H1 (cell line): Measurements from ENCODE around the gene CAT. TPM values are rescaled to one million over a fixed set of nuclear protein-coding genes. Genes with fewer than 3 reads are reported as not detected.

ENCODE experiments used
- CTCF ChIA-PET: fragments of 300-600 bp; sonication (Branson Sonifier 250); formaldehyde crosslinking; loops from one replicate; lab custom pipeline; 2021; ENCODE audit not compliant: partially characterized antibody; lab: Charles Lee
- POLR2A ChIA-PET: fragments of 300-600 bp; sonication (Branson Sonifier 250); formaldehyde crosslinking; loops from one replicate; lab custom pipeline; 2021; ENCODE audit warnings: inconsistent platforms; ENCODE audit not compliant: partially characterized antibody; lab: Charles Lee
- DNase-seq, 2 experiments: peaks; one replicate each; pipeline versions ENCODE4 v3.0.0 to v3.0.0-alpha.2; 2010 to 2022; ENCODE audit warnings: low spot score in 2 of 2, low read depth in 1 of 2, mixed read lengths in 1 of 2
- FAIRE-seq: peaks from 2 replicates; lab custom pipeline; 2011; peaks lifted over from hg19 to GRCh38; lab: Jason Lieb, UNC
- H2AFZ ChIP-seq: 2 replicates; pipeline ENCODE4 v1.8.1; 2012; ENCODE audit warnings: low read length, inconsistent platforms
- H2AK5ac ChIP-seq: 2 replicates; pipeline ENCODE4 v1.6.1; 2013; ENCODE audit warnings: low read depth, low read length
- H2BK120ac ChIP-seq: replicated peaks from 2 replicates; pipeline ENCODE3; 2013; ENCODE audit warnings: low read depth, low read length, inconsistent platforms
- H2BK12ac ChIP-seq: 2 replicates; pipeline ENCODE4 v1.6.1; 2013; ENCODE audit warnings: low read depth, low read length
- H2BK15ac ChIP-seq: 2 replicates; pipeline ENCODE4 v1.6.1; 2013; ENCODE audit warnings: low read length
- H2BK20ac ChIP-seq: 2 replicates; pipeline ENCODE4 v1.6.1; 2013; ENCODE audit warnings: low read length
- H2BK5ac ChIP-seq: 2 replicates; pipeline ENCODE4 v1.6.1; 2013; ENCODE audit warnings: low read depth, low read length
- H3K14ac ChIP-seq: 2 replicates; pipeline ENCODE4 v1.6.1; 2013; ENCODE audit warnings: inconsistent platforms; ENCODE audit not compliant: insufficient read length
- H3K18ac ChIP-seq: 2 replicates; pipeline ENCODE4 v1.6.1; 2013; ENCODE audit warnings: low read length; ENCODE audit errors: extremely low read depth
- H3K23ac ChIP-seq: 2 replicates; pipeline ENCODE4 v1.6.1; 2013; ENCODE audit warnings: inconsistent platforms; ENCODE audit not compliant: insufficient read length
- H3K23me2 ChIP-seq: 2 replicates; pipeline ENCODE4 v1.6.1; 2013; ENCODE audit warnings: low read depth, low read length
- H3K27ac ChIP-seq: 2 replicates; pipeline ENCODE4 v1.6.1; 2011; ENCODE audit warnings: low read depth, low read length, inconsistent platforms
- H3K27me3 ChIP-seq, 4 experiments: replicated peaks in 1 of 4; 1 replicate in 1 of 4; 2 replicates in 3 of 4; pipeline versions ENCODE4 v1.6.1 to v1.8.1; 2011 to 2013; ENCODE audit warnings: low read length in 3 of 4, mild to moderate bottlenecking in 3 of 4, inconsistent platforms in 2 of 4, mixed read lengths in 2 of 4, moderate library complexity in 1 of 4; ENCODE audit not compliant: control insufficient read depth in 3 of 4, insufficient read depth in 3 of 4; ENCODE audit errors: extremely low read depth in 1 of 4
- H3K36me3 ChIP-seq, 4 experiments: 2 replicates each; pipeline versions ENCODE4 v1.6.1 to v1.8.1; 2011 to 2013; ENCODE audit warnings: mild to moderate bottlenecking in 4 of 4, low read length in 3 of 4, moderate library complexity in 2 of 4, control low read depth in 1 of 4, inconsistent platforms in 1 of 4; ENCODE audit not compliant: insufficient read depth in 4 of 4, control insufficient read depth in 2 of 4
- H3K4ac ChIP-seq: replicated peaks from 2 replicates; pipeline ENCODE3; 2013; ENCODE audit warnings: low read length, low read depth, mixed read lengths, inconsistent platforms; ENCODE audit not compliant: insufficient read length
- H3K4me1 ChIP-seq, 4 experiments: replicated peaks in 1 of 4; 1 replicate in 1 of 4; 2 replicates in 3 of 4; pipeline versions ENCODE4 v1.6.1 to v1.8.1; 2011 to 2013; ENCODE audit warnings: low read length in 3 of 4, inconsistent platforms in 2 of 4, mixed read lengths in 1 of 4; ENCODE audit not compliant: insufficient read depth in 4 of 4, control insufficient read depth in 3 of 4
- H3K4me2 ChIP-seq, 2 experiments: 2 replicates each; pipeline versions ENCODE4 v1.6.1 to v1.8.1; 2011 to 2013; ENCODE audit warnings: low read depth in 2 of 2, low read length in 2 of 2, control low read depth in 1 of 2, inconsistent platforms in 1 of 2, mild to moderate bottlenecking in 1 of 2; ENCODE audit not compliant: insufficient read depth in 1 of 2
- H3K4me3 ChIP-seq, 4 experiments: fragments of 200-600, 300-600 bp in 1 of 4; sonication (generic), shearing (Covaris generic), sonication (Bioruptor Twin) in 1 of 4; 2 replicates each; pipeline versions ENCODE4 v1.5.1 to v1.8.1; 2011 to 2016; ENCODE audit warnings: low read length in 4 of 4, low read depth in 3 of 4, control low read depth in 2 of 4, inconsistent platforms in 2 of 4, mild to moderate bottlenecking in 2 of 4, mixed read lengths in 1 of 4, moderate library complexity in 1 of 4; ENCODE audit not compliant: insufficient read depth in 2 of 4; ENCODE audit errors: extremely low read depth in 1 of 4
- H3K56ac ChIP-seq: replicated peaks from 2 replicates; pipeline ENCODE3; 2013; ENCODE audit warnings: low read depth, mild to moderate bottlenecking, mixed read lengths, low read length, inconsistent platforms; ENCODE audit not compliant: insufficient read length
- H3K79me1 ChIP-seq: 2 replicates; pipeline ENCODE4 v1.6.1; 2013; ENCODE audit warnings: low read depth, low read length, control low read depth
- H3K79me2 ChIP-seq, 2 experiments: 2 replicates each; pipeline versions ENCODE4 v1.6.1 to v1.8.1; 2012 to 2013; ENCODE audit warnings: low read length in 2 of 2, mild to moderate bottlenecking in 2 of 2, inconsistent platforms in 1 of 2; ENCODE audit not compliant: insufficient read depth in 2 of 2, control insufficient read depth in 1 of 2
- H3K9ac ChIP-seq, 4 experiments: replicated peaks in 1 of 4; 1 replicate in 1 of 4; 2 replicates in 3 of 4; pipeline versions ENCODE4 v1.6.1 to v1.8.1; 2011 to 2013; ENCODE audit warnings: low read depth in 3 of 4, low read length in 3 of 4, control low read depth in 2 of 4, mild to moderate bottlenecking in 2 of 4, moderate library complexity in 2 of 4, inconsistent platforms in 1 of 4; ENCODE audit errors: extremely low read depth in 1 of 4
- H3K9me3 ChIP-seq, 2 experiments: 2 replicates each; pipeline versions ENCODE4 v1.6.1 to v1.8.1; 2012 to 2013; ENCODE audit warnings: mild to moderate bottlenecking in 2 of 2, moderate library complexity in 2 of 2, control low read depth in 1 of 2, inconsistent platforms in 1 of 2, low read depth in 1 of 2, low read length in 1 of 2, mixed read lengths in 1 of 2; ENCODE audit not compliant: insufficient read depth in 2 of 2
- H4K20me1 ChIP-seq, 2 experiments: replicated peaks in 1 of 2; 2 replicates each; pipeline versions ENCODE3 to v1.8.1; 2011 to 2013; ENCODE audit warnings: inconsistent platforms in 2 of 2, low read length in 2 of 2, mild to moderate bottlenecking in 1 of 2; ENCODE audit not compliant: insufficient read depth in 2 of 2, control insufficient read depth in 1 of 2
- H4K5ac ChIP-seq: 2 replicates; pipeline ENCODE4 v1.6.1; 2013; ENCODE audit warnings: low read length, low read depth, mixed read lengths, inconsistent platforms; ENCODE audit not compliant: insufficient read length
- H4K8ac ChIP-seq: 2 replicates; pipeline ENCODE4 v1.8.0; 2013; ENCODE audit warnings: mild to moderate bottlenecking, moderate library complexity, low read length, inconsistent platforms; ENCODE audit not compliant: insufficient read depth; ENCODE audit errors: extremely low read depth
- H4K91ac ChIP-seq: replicated peaks from 2 replicates; pipeline ENCODE3; 2013; ENCODE audit warnings: low read length, mixed read lengths, inconsistent platforms; ENCODE audit not compliant: insufficient read length
- BACH1 ChIP-seq: IDR thresholded peaks from 2 replicates; pipeline ENCODE4 v1.6.1; 2012; ENCODE audit warnings: low read length, improper control_type of control experiment
- BRCA1 ChIP-seq: IDR thresholded peaks from 2 replicates; pipeline ENCODE4 v1.6.1; 2012; ENCODE audit warnings: low read depth, low read length, improper control_type of control experiment
- CBX8 ChIP-seq: fragments of 300-800, 300-1000 bp; sonication (generic); IDR thresholded peaks from 2 replicates; pipeline ENCODE4 v1.7.1; 2016; ENCODE audit warnings: low read depth, low read length, borderline replicate concordance
- CEBPB ChIP-seq: IDR thresholded peaks from 2 replicates; pipeline ENCODE4 v1.6.1; 2012; ENCODE audit warnings: low read depth, low read length
- EGR1 ChIP-seq: IDR thresholded peaks from 2 replicates; pipeline ENCODE4 v1.6.1; 2011; ENCODE audit warnings: low read depth, low read length, borderline replicate concordance
- FOSL1 ChIP-seq: IDR thresholded peaks from 2 replicates; pipeline ENCODE4 v1.6.1; 2011; ENCODE audit warnings: mild to moderate bottlenecking, low read depth, low read length, moderate library complexity; ENCODE audit not compliant: insufficient read depth
- HDAC6 ChIP-seq: IDR thresholded peaks from one replicate; pipeline ENCODE4 v1.7.1; 2012; ENCODE audit warnings: low read depth, mild to moderate bottlenecking, inconsistent platforms, low read length, moderate library complexity
- POLR2AphosphoS5 ChIP-seq: IDR thresholded peaks from 2 replicates; pipeline ENCODE4 v1.6.1; 2011; ENCODE audit warnings: low read depth, low read length
- SP4 ChIP-seq: IDR thresholded peaks from 2 replicates; pipeline ENCODE4 v1.6.1; 2012; ENCODE audit warnings: low read length, inconsistent platforms
- SUZ12 ChIP-seq: fragments of 200-600 bp; sonication (generic); IDR thresholded peaks from 2 replicates; pipeline ENCODE4 v1.6.1; 2012; ENCODE audit warnings: mild to moderate bottlenecking, inconsistent platforms, low read length, moderate library complexity, mixed read lengths
- WGBS, 2 experiments: shearing (Covaris generic) in 1 of 2; methylation state at CpG; one replicate each; pipeline versions ENCODE4 v1.1.6 to v1.1.7; 2013 to 2015; ENCODE audit warnings: low lambda C conversion rate in 2 of 2, mixed read lengths in 2 of 2, inconsistent platforms in 1 of 2, low coverage in 1 of 2, missing lambda C conversion rate in 1 of 2; ENCODE audit not compliant: insufficient replicate concordance in 2 of 2, insufficient coverage in 1 of 2, insufficient read length in 1 of 2; ENCODE audit errors: extremely low coverage in 1 of 2, missing lambda C conversion rate in 1 of 2; 5-methylcytosine and 5-hydroxymethylcytosine counted together
- polyA plus RNA-seq, 7 experiments: library from polyadenylated mRNA; depleted of rRNA in 3 of 7; stranded (reverse) in 5 of 7; unstranded in 2 of 7; fragments of >200 nt in 5 of 7; fragments of 200-250 nt in 2 of 7; gene quantifications; 1 replicate in 5 of 7; 2 replicates in 1 of 7; 4 replicates in 1 of 7; pipeline versions ENCODE4 v1.2.1 to v1.2.3, GENCODE V29; 2011 to 2013; ENCODE audit warnings: missing spikeins in 2 of 7, mixed read lengths in 2 of 7
- total RNA-seq: library from RNA; stranded (reverse); fragmentation: NEBNext Ultra II Directional; extraction: Animal tissue kit (Norgen Biotek cat#: 25700); gene quantifications from 2 replicates; pipeline ENCODE4 v1.2.1, GENCODE V29; 2021
- TF ChIP-seq, protein P1 (sequence below): IDR thresholded peaks from 2 replicates; pipeline ENCODE4 v1.6.1; 2012; ENCODE audit warnings: low read length, inconsistent platforms
- TF ChIP-seq, protein P2 (sequence below): IDR thresholded peaks from 2 replicates; pipeline ENCODE4 v1.6.1; 2011; ENCODE audit warnings: low read depth, mild to moderate bottlenecking, low read length; ENCODE audit not compliant: insufficient read depth

CAT gene
- total and polyA plus RNA-seq, 2 of the 8 experiments (the other 6 are each of a cell fraction or from before 2014, with no cell fraction given), result 9.6 to 15.0 TPM

DNA sequence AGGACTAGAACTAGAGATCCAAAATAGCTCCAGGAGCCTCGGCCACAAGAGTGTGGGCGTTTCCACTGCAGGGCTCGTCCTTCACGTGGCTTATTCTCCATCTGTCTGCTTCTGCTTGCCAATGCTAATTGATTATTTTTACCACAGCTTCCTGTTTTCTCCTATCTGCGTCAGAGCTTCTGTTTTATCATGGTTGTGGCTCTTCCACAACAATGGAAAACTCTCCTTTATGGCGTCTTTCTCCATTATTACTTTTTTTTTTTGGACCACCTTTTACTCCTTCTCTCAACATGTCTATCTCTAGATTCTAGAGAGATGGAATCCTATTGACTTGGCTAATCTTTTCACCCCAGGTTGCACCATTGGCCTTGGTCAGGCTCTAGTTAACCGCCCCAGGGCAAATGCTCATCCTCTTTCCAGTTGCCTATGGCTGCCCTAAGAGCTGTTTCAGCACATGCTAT is 25.9 kb downstream of the CAT start:
- Histone ChIP-seq H3K79me1 (no peaks in the 10 kb centered on the region), H2AK5ac (no peak overlapping the region), H3K18ac (no peak overlapping the region), H3K9ac (no peak overlapping the region), H2BK20ac (no peak overlapping the region), H4K8ac (no peak overlapping the region), H3K9me3 (peaks cover 12% of the 10 kb centered on the region in 2 experiments; a peak in 2 of 4 replicates), H3K23me2 (no peaks in the 10 kb centered on the region), H2BK5ac (no peak overlapping the region), H2AFZ (no peak overlapping the region), H4K20me1 (no peaks in the 10 kb centered on the region), H2BK120ac (no peak overlapping the region), H4K91ac (no peak overlapping the region), H2BK12ac (no peak overlapping the region), H3K27ac (no peak overlapping the region), H3K14ac (no peak overlapping the region), H3K79me2 (no peaks in the 10 kb centered on the region), H3K56ac (no peak overlapping the region), H3K4me1 (no peaks in the 10 kb centered on the region), H3K4ac (no peak overlapping the region), H3K36me3 (peaks cover 0 to 13% (median 3%) of the 10 kb centered on the region in 4 experiments; a peak in 4 of 8 replicates), H2BK15ac (no peak overlapping the region), H3K4me3 (no peak overlapping the region), H4K5ac (no peak overlapping the region), H3K4me2 (no peak overlapping the region), H3K27me3 (no peaks in the 10 kb centered on the region), H3K23ac (no peak overlapping the region)
- FAIRE-seq (no peak), DNase-seq (no peak)
- ChIA-PET CTCF (interaction anchor here (0.9 to 1.7 kb wide), 3 partner anchors 27 to 48 kb away, joined by 3 to 4 read pairs (median 3); partner anchors contain the start of gene ELF5), POLR2A (interaction anchor here (0.6 kb wide), 1 partner anchor 118 kb away, joined by 4 read pairs; no protein-coding TSS in a partner anchor)
- 93% methylated on average over 7 of the region's 7 CpGs; no CpG with 5 or more reads in 1 of the 2 experiments for WGBS, 2 experiments
- no peak for TF ChIP-seq BACH1
- no peak for TF ChIP-seq BRCA1
- TF ChIP-seq, protein P1, sequence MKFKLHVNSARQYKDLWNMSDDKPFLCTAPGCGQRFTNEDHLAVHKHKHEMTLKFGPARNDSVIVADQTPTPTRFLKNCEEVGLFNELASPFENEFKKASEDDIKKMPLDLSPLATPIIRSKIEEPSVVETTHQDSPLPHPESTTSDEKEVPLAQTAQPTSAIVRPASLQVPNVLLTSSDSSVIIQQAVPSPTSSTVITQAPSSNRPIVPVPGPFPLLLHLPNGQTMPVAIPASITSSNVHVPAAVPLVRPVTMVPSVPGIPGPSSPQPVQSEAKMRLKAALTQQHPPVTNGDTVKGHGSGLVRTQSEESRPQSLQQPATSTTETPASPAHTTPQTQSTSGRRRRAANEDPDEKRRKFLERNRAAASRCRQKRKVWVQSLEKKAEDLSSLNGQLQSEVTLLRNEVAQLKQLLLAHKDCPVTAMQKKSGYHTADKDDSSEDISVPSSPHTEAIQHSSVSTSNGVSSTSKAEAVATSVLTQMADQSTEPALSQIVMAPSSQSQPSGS, result no peak
- no peak for TF ChIP-seq CEBPB
- TF ChIP-seq EGR1, result no peak
- TF ChIP-seq SP4, result no peak
- TF ChIP-seq POLR2AphosphoS5, result no peak
- TF ChIP-seq SUZ12, result no peak
- TF ChIP-seq HDAC6, result no peak
- no peak for TF ChIP-seq CBX8
- TF ChIP-seq, protein P2, sequence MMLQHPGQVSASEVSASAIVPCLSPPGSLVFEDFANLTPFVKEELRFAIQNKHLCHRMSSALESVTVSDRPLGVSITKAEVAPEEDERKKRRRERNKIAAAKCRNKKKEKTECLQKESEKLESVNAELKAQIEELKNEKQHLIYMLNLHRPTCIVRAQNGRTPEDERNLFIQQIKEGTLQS, result no peak
- TF ChIP-seq FOSL1, result no peak
